H1 (cell line): ENCODE measurements around the gene ACAD11. TPM values are rescaled to one million over a fixed set of nuclear protein-coding genes. Genes with fewer than 3 reads are reported as not detected.

Source experiments
- CTCF ChIA-PET: fragments of 300-600 bp; sonication (Branson Sonifier 250); formaldehyde crosslinking; loops from one replicate; lab custom pipeline; 2021; ENCODE audit not compliant: partially characterized antibody; lab: Charles Lee
- POLR2A ChIA-PET: fragments of 300-600 bp; sonication (Branson Sonifier 250); formaldehyde crosslinking; loops from one replicate; lab custom pipeline; 2021; ENCODE audit warnings: inconsistent platforms; ENCODE audit not compliant: partially characterized antibody; lab: Charles Lee
- DNase-seq, 2 experiments: peaks; one replicate each; pipeline versions ENCODE4 v3.0.0 to v3.0.0-alpha.2; 2010 to 2022; ENCODE audit warnings: low spot score in 2 of 2, low read depth in 1 of 2, mixed read lengths in 1 of 2
- FAIRE-seq: peaks from 2 replicates; lab custom pipeline; 2011; peaks lifted over from hg19 to GRCh38; lab: Jason Lieb, UNC
- H2AFZ ChIP-seq: 2 replicates; pipeline ENCODE4 v1.8.1; 2012; ENCODE audit warnings: low read length, inconsistent platforms
- H2AK5ac ChIP-seq: 2 replicates; pipeline ENCODE4 v1.6.1; 2013; ENCODE audit warnings: low read depth, low read length
- H2BK120ac ChIP-seq: replicated peaks from 2 replicates; pipeline ENCODE3; 2013; ENCODE audit warnings: low read depth, low read length, inconsistent platforms
- H2BK12ac ChIP-seq: 2 replicates; pipeline ENCODE4 v1.6.1; 2013; ENCODE audit warnings: low read depth, low read length
- H2BK15ac ChIP-seq: 2 replicates; pipeline ENCODE4 v1.6.1; 2013; ENCODE audit warnings: low read length
- H2BK20ac ChIP-seq: 2 replicates; pipeline ENCODE4 v1.6.1; 2013; ENCODE audit warnings: low read length
- H2BK5ac ChIP-seq: 2 replicates; pipeline ENCODE4 v1.6.1; 2013; ENCODE audit warnings: low read depth, low read length
- H3K14ac ChIP-seq: 2 replicates; pipeline ENCODE4 v1.6.1; 2013; ENCODE audit warnings: inconsistent platforms; ENCODE audit not compliant: insufficient read length
- H3K18ac ChIP-seq: 2 replicates; pipeline ENCODE4 v1.6.1; 2013; ENCODE audit warnings: low read length; ENCODE audit errors: extremely low read depth
- H3K23ac ChIP-seq: 2 replicates; pipeline ENCODE4 v1.6.1; 2013; ENCODE audit warnings: inconsistent platforms; ENCODE audit not compliant: insufficient read length
- H3K23me2 ChIP-seq: 2 replicates; pipeline ENCODE4 v1.6.1; 2013; ENCODE audit warnings: low read depth, low read length
- H3K27ac ChIP-seq: 2 replicates; pipeline ENCODE4 v1.6.1; 2011; ENCODE audit warnings: low read depth, low read length, inconsistent platforms
- H3K27me3 ChIP-seq, 4 experiments: replicated peaks in 1 of 4; 1 replicate in 1 of 4; 2 replicates in 3 of 4; pipeline versions ENCODE4 v1.6.1 to v1.8.1; 2011 to 2013; ENCODE audit warnings: low read length in 3 of 4, mild to moderate bottlenecking in 3 of 4, inconsistent platforms in 2 of 4, mixed read lengths in 2 of 4, moderate library complexity in 1 of 4; ENCODE audit not compliant: control insufficient read depth in 3 of 4, insufficient read depth in 3 of 4; ENCODE audit errors: extremely low read depth in 1 of 4
- H3K36me3 ChIP-seq, 4 experiments: 2 replicates each; pipeline versions ENCODE4 v1.6.1 to v1.8.1; 2011 to 2013; ENCODE audit warnings: mild to moderate bottlenecking in 4 of 4, low read length in 3 of 4, moderate library complexity in 2 of 4, control low read depth in 1 of 4, inconsistent platforms in 1 of 4; ENCODE audit not compliant: insufficient read depth in 4 of 4, control insufficient read depth in 2 of 4
- H3K4ac ChIP-seq: replicated peaks from 2 replicates; pipeline ENCODE3; 2013; ENCODE audit warnings: low read length, low read depth, mixed read lengths, inconsistent platforms; ENCODE audit not compliant: insufficient read length
- H3K4me1 ChIP-seq, 4 experiments: replicated peaks in 1 of 4; 1 replicate in 1 of 4; 2 replicates in 3 of 4; pipeline versions ENCODE4 v1.6.1 to v1.8.1; 2011 to 2013; ENCODE audit warnings: low read length in 3 of 4, inconsistent platforms in 2 of 4, mixed read lengths in 1 of 4; ENCODE audit not compliant: insufficient read depth in 4 of 4, control insufficient read depth in 3 of 4
- H3K4me2 ChIP-seq, 2 experiments: 2 replicates each; pipeline versions ENCODE4 v1.6.1 to v1.8.1; 2011 to 2013; ENCODE audit warnings: low read depth in 2 of 2, low read length in 2 of 2, control low read depth in 1 of 2, inconsistent platforms in 1 of 2, mild to moderate bottlenecking in 1 of 2; ENCODE audit not compliant: insufficient read depth in 1 of 2
- H3K4me3 ChIP-seq, 4 experiments: fragments of 200-600, 300-600 bp in 1 of 4; sonication (generic), shearing (Covaris generic), sonication (Bioruptor Twin) in 1 of 4; 2 replicates each; pipeline versions ENCODE4 v1.5.1 to v1.8.1; 2011 to 2016; ENCODE audit warnings: low read length in 4 of 4, low read depth in 3 of 4, control low read depth in 2 of 4, inconsistent platforms in 2 of 4, mild to moderate bottlenecking in 2 of 4, mixed read lengths in 1 of 4, moderate library complexity in 1 of 4; ENCODE audit not compliant: insufficient read depth in 2 of 4; ENCODE audit errors: extremely low read depth in 1 of 4
- H3K56ac ChIP-seq: replicated peaks from 2 replicates; pipeline ENCODE3; 2013; ENCODE audit warnings: low read depth, mild to moderate bottlenecking, mixed read lengths, low read length, inconsistent platforms; ENCODE audit not compliant: insufficient read length
- H3K79me1 ChIP-seq: 2 replicates; pipeline ENCODE4 v1.6.1; 2013; ENCODE audit warnings: low read depth, low read length, control low read depth
- H3K79me2 ChIP-seq, 2 experiments: 2 replicates each; pipeline versions ENCODE4 v1.6.1 to v1.8.1; 2012 to 2013; ENCODE audit warnings: low read length in 2 of 2, mild to moderate bottlenecking in 2 of 2, inconsistent platforms in 1 of 2; ENCODE audit not compliant: insufficient read depth in 2 of 2, control insufficient read depth in 1 of 2
- H3K9ac ChIP-seq, 4 experiments: replicated peaks in 1 of 4; 1 replicate in 1 of 4; 2 replicates in 3 of 4; pipeline versions ENCODE4 v1.6.1 to v1.8.1; 2011 to 2013; ENCODE audit warnings: low read depth in 3 of 4, low read length in 3 of 4, control low read depth in 2 of 4, mild to moderate bottlenecking in 2 of 4, moderate library complexity in 2 of 4, inconsistent platforms in 1 of 4; ENCODE audit errors: extremely low read depth in 1 of 4
- H3K9me3 ChIP-seq, 2 experiments: 2 replicates each; pipeline versions ENCODE4 v1.6.1 to v1.8.1; 2012 to 2013; ENCODE audit warnings: mild to moderate bottlenecking in 2 of 2, moderate library complexity in 2 of 2, control low read depth in 1 of 2, inconsistent platforms in 1 of 2, low read depth in 1 of 2, low read length in 1 of 2, mixed read lengths in 1 of 2; ENCODE audit not compliant: insufficient read depth in 2 of 2
- H4K20me1 ChIP-seq, 2 experiments: replicated peaks in 1 of 2; 2 replicates each; pipeline versions ENCODE3 to v1.8.1; 2011 to 2013; ENCODE audit warnings: inconsistent platforms in 2 of 2, low read length in 2 of 2, mild to moderate bottlenecking in 1 of 2; ENCODE audit not compliant: insufficient read depth in 2 of 2, control insufficient read depth in 1 of 2
- H4K5ac ChIP-seq: 2 replicates; pipeline ENCODE4 v1.6.1; 2013; ENCODE audit warnings: low read length, low read depth, mixed read lengths, inconsistent platforms; ENCODE audit not compliant: insufficient read length
- H4K8ac ChIP-seq: 2 replicates; pipeline ENCODE4 v1.8.0; 2013; ENCODE audit warnings: mild to moderate bottlenecking, moderate library complexity, low read length, inconsistent platforms; ENCODE audit not compliant: insufficient read depth; ENCODE audit errors: extremely low read depth
- H4K91ac ChIP-seq: replicated peaks from 2 replicates; pipeline ENCODE3; 2013; ENCODE audit warnings: low read length, mixed read lengths, inconsistent platforms; ENCODE audit not compliant: insufficient read length
- ASH2L ChIP-seq: fragments of 200-600, 300-600 bp; sonication (generic); IDR thresholded peaks from one replicate; pipeline ENCODE4 v1.7.1; 2017; ENCODE audit warnings: low read length
- BRCA1 ChIP-seq: IDR thresholded peaks from 2 replicates; pipeline ENCODE4 v1.6.1; 2012; ENCODE audit warnings: low read depth, low read length, improper control_type of control experiment
- CBX5 ChIP-seq: fragments of 300-800, 300-1000 bp; sonication (generic); IDR thresholded peaks from 2 replicates; pipeline ENCODE4 v1.7.1; 2016; ENCODE audit warnings: antibody characterized with exemption, low read length, low read depth
- CHD2 ChIP-seq: IDR thresholded peaks from 2 replicates; pipeline ENCODE4 v1.6.1; 2012; ENCODE audit warnings: low read length, improper control_type of control experiment
- CREB1 ChIP-seq: IDR thresholded peaks from 2 replicates; pipeline ENCODE4 v1.6.1; 2012; ENCODE audit warnings: inconsistent platforms
- E2F6 ChIP-seq: IDR thresholded peaks from 2 replicates; pipeline ENCODE4 v1.6.1; 2012; ENCODE audit warnings: inconsistent platforms
- GTF2F1 ChIP-seq: IDR thresholded peaks from 2 replicates; pipeline ENCODE4 v1.6.1; 2012; ENCODE audit warnings: low read depth, low read length, improper control_type of control experiment, borderline replicate concordance
- JUND ChIP-seq: IDR thresholded peaks from 2 replicates; pipeline ENCODE4 v1.6.1; 2011; ENCODE audit warnings: mild to moderate bottlenecking, improper control_type of control experiment, low read length
- KDM4A ChIP-seq: IDR thresholded peaks from one replicate; pipeline ENCODE4 v1.7.1; 2012; ENCODE audit warnings: low read depth, mild to moderate bottlenecking, moderate library complexity, low read length, inconsistent platforms; ENCODE audit not compliant: severe bottlenecking
- NRF1 ChIP-seq: IDR thresholded peaks from 2 replicates; pipeline ENCODE4 v1.6.1; 2011; ENCODE audit warnings: mild to moderate bottlenecking, low read depth, low read length, improper control_type of control experiment
- POU5F1 ChIP-seq: IDR thresholded peaks from 2 replicates; pipeline ENCODE4 v1.6.1; 2011; ENCODE audit warnings: low read depth, mild to moderate bottlenecking, low read length, moderate library complexity
- RAD21 ChIP-seq, 2 experiments: IDR thresholded peaks in 1 of 2; conservative IDR thresholded peaks in 1 of 2; 2 replicates each; pipeline ENCODE4 v1.6.1; 2011; ENCODE audit warnings: low read depth in 2 of 2, low read length in 2 of 2, improper control_type of control experiment in 1 of 2, inconsistent platforms in 1 of 2, mild to moderate bottlenecking in 1 of 2, moderate library complexity in 1 of 2
- RFX5 ChIP-seq: IDR thresholded peaks from 2 replicates; pipeline ENCODE4 v1.6.1; 2011; ENCODE audit warnings: low read depth, low read length, improper control_type of control experiment, borderline replicate concordance
- SP4 ChIP-seq: IDR thresholded peaks from 2 replicates; pipeline ENCODE4 v1.6.1; 2012; ENCODE audit warnings: low read length, inconsistent platforms
- TBP ChIP-seq: IDR thresholded peaks from 2 replicates; pipeline ENCODE4 v1.6.1; 2011; ENCODE audit warnings: low read depth, low read length, improper control_type of control experiment
- TCF12 ChIP-seq: IDR thresholded peaks from 2 replicates; pipeline ENCODE4 v1.6.1; 2011; ENCODE audit warnings: low read depth, mild to moderate bottlenecking, low read length
- WGBS, 2 experiments: shearing (Covaris generic) in 1 of 2; methylation state at CpG; one replicate each; pipeline versions ENCODE4 v1.1.6 to v1.1.7; 2013 to 2015; ENCODE audit warnings: low lambda C conversion rate in 2 of 2, mixed read lengths in 2 of 2, inconsistent platforms in 1 of 2, low coverage in 1 of 2, missing lambda C conversion rate in 1 of 2; ENCODE audit not compliant: insufficient replicate concordance in 2 of 2, insufficient coverage in 1 of 2, insufficient read length in 1 of 2; ENCODE audit errors: extremely low coverage in 1 of 2, missing lambda C conversion rate in 1 of 2; 5-methylcytosine and 5-hydroxymethylcytosine counted together
- polyA plus RNA-seq, 7 experiments: library from polyadenylated mRNA; depleted of rRNA in 3 of 7; stranded (reverse) in 5 of 7; unstranded in 2 of 7; fragments of >200 nt in 5 of 7; fragments of 200-250 nt in 2 of 7; gene quantifications; 1 replicate in 5 of 7; 2 replicates in 1 of 7; 4 replicates in 1 of 7; pipeline versions ENCODE4 v1.2.1 to v1.2.3, GENCODE V29; 2011 to 2013; ENCODE audit warnings: missing spikeins in 2 of 7, mixed read lengths in 2 of 7
- total RNA-seq: library from RNA; stranded (reverse); fragmentation: NEBNext Ultra II Directional; extraction: Animal tissue kit (Norgen Biotek cat#: 25700); gene quantifications from 2 replicates; pipeline ENCODE4 v1.2.1, GENCODE V29; 2021

Gene ACAD11
- total and polyA plus RNA-seq, 2 of the 8 experiments (the other 6 are each of a cell fraction or from before 2014, with no cell fraction given): 5.5 to 11.0 TPM

- WGBS, 2 experiments: 89% methylated on average over 4 of the region's 4 CpGs; no CpG with 5 or more reads in 1 of the 2 experiments
- no peaks in the 10 kb centered on the region for H4K20me1 ChIP-seq
- no peak for DNase-seq
- TF ChIP-seq CHD2 (no peak), RAD21 (IDR thresholded peaks at IDR 0.05 in 1 of 2, conservative IDR thresholded peaks at IDR 0.05 in 1 of 2; ENCODE audit: low read depth in 2 of 2, low read length in 2 of 2) (no peak), CBX5 (no peak), JUND (no peak), BRCA1 (no peak), RFX5 (no peak), GTF2F1 (no peak), TBP (no peak), E2F6 (no peak), ASH2L (no peak), CREB1 (no peak), TCF12 (no peak), KDM4A (no peak), SP4 (no peak), NRF1 (no peak), POU5F1 (no peak)
These were observed 35.4 kb upstream of the ACAD11 start for GRCh38 chr3:132694991-132695390.

More at GRCh38 chr3:132694991-132695390, 35.4 kb upstream of the ACAD11 start:
- no peak overlapping the region for H4K8ac ChIP-seq
- FAIRE-seq: no peak
- H3K14ac ChIP-seq: no peak overlapping the region
- no peak overlapping the region for H3K4me2 ChIP-seq
- no peak overlapping the region for H4K91ac ChIP-seq
- no peak overlapping the region for H3K23ac ChIP-seq
- H3K79me2 ChIP-seq: no peaks in the 10 kb centered on the region
- H3K9me3 ChIP-seq: no peaks in the 10 kb centered on the region
- H3K27me3 ChIP-seq: no peaks in the 10 kb centered on the region
- H2BK120ac ChIP-seq: no peak overlapping the region
- CTCF ChIA-PET: no interaction called here
- no peak overlapping the region for H3K4ac ChIP-seq
- no peak overlapping the region for H2BK20ac ChIP-seq
- no peak overlapping the region for H3K27ac ChIP-seq
- no peak overlapping the region for H2AFZ ChIP-seq
- H3K9ac ChIP-seq: no peak overlapping the region
- H3K79me1 ChIP-seq: no peaks in the 10 kb centered on the region
- no peaks in the 10 kb centered on the region for H3K23me2 ChIP-seq
- peaks cover 0 to 39% (median 16%) of the 10 kb centered on the region in 4 experiments; a peak in 7 of 8 replicates for H3K36me3 ChIP-seq
- H3K18ac ChIP-seq: no peak overlapping the region
- POLR2A ChIA-PET: interaction anchor here (2.1 kb wide), 1 partner anchor 13 kb away, joined by 7 read pairs; no protein-coding TSS in a partner anchor
- H3K4me1 ChIP-seq: no peaks in the 10 kb centered on the region
- no peak overlapping the region for H2AK5ac ChIP-seq
- H3K4me3 ChIP-seq: no peak overlapping the region
- no peak overlapping the region for H4K5ac ChIP-seq
- H2BK5ac ChIP-seq: no peak overlapping the region
- H3K56ac ChIP-seq: no peak overlapping the region
- no peak overlapping the region for H2BK15ac ChIP-seq
- H2BK12ac ChIP-seq: no peak overlapping the region
